H9 (cell line): ENCODE measurements around the gene ZNRF1. TPM values are rescaled to one million over a fixed set of nuclear protein-coding genes. Genes with fewer than 3 reads are reported as not detected.
"Not testable (repeated sequence)": the region's sequence is repeated elsewhere in the genome, so short reads cannot be mapped to it uniquely, and the experiment has no call there.

Experiments
- DNase-seq: peaks from one replicate; pipeline ENCODE4 v3.0.0-alpha.2; 2017
- H2AFZ ChIP-seq: one replicate; pipeline ENCODE4 v1.6.1; 2013; ENCODE audit warnings: mild to moderate bottlenecking, low read length, control low read depth, moderate library complexity
- H2AK5ac ChIP-seq: 2 replicates; pipeline ENCODE4 v1.6.1; 2013; ENCODE audit warnings: low read length, control low read depth, mixed read lengths; ENCODE audit not compliant: insufficient read length
- H2BK120ac ChIP-seq: one replicate; pipeline ENCODE4 v1.6.1; 2013; ENCODE audit warnings: low read depth, mild to moderate bottlenecking, low read length, control low read depth, inconsistent platforms; ENCODE audit not compliant: poor library complexity, severe bottlenecking
- H2BK12ac ChIP-seq: 2 replicates; pipeline ENCODE4 v1.6.1; 2013; ENCODE audit warnings: low read length, control low read depth, mixed read lengths, low read depth; ENCODE audit not compliant: insufficient read length
- H2BK15ac ChIP-seq: 2 replicates; pipeline ENCODE4 v1.6.1; 2013; ENCODE audit warnings: low read depth, low read length, control low read depth
- H2BK20ac ChIP-seq: one replicate; pipeline ENCODE4 v1.6.1; 2013; ENCODE audit warnings: low read depth, mild to moderate bottlenecking, low read length, control low read depth, inconsistent platforms; ENCODE audit not compliant: poor library complexity, severe bottlenecking
- H2BK5ac ChIP-seq: 2 replicates; pipeline ENCODE4 v1.6.1; 2013; ENCODE audit warnings: low read length, control low read depth, mixed read lengths; ENCODE audit not compliant: insufficient read length
- H3K14ac ChIP-seq: 2 replicates; pipeline ENCODE4 v1.6.1; 2013; ENCODE audit warnings: low read length, control low read depth; ENCODE audit not compliant: insufficient read depth
- H3K18ac ChIP-seq: 2 replicates; pipeline ENCODE4 v1.6.1; 2013; ENCODE audit warnings: low read depth, mild to moderate bottlenecking, mixed read lengths, low read length, control low read depth; ENCODE audit not compliant: insufficient read length
- H3K23ac ChIP-seq: 2 replicates; pipeline ENCODE4 v1.6.1; 2013; ENCODE audit warnings: low read length, control low read depth, mixed read lengths, low read depth; ENCODE audit not compliant: insufficient read length
- H3K23me2 ChIP-seq: 2 replicates; pipeline ENCODE4 v1.6.1; 2013; ENCODE audit warnings: low read depth, mild to moderate bottlenecking, mixed read lengths, low read length, control low read depth; ENCODE audit not compliant: insufficient read length, poor library complexity, severe bottlenecking
- H3K27ac ChIP-seq: 2 replicates; pipeline ENCODE4 v1.5.1; 2013; ENCODE audit warnings: low read length, control low read depth, mixed read lengths, low read depth; ENCODE audit not compliant: insufficient read length
- H3K27me3 ChIP-seq: 2 replicates; pipeline ENCODE4 v1.6.1; 2013; ENCODE audit warnings: low read length, control low read depth, inconsistent platforms; ENCODE audit not compliant: insufficient read depth
- H3K4ac ChIP-seq: 2 replicates; pipeline ENCODE4 v1.6.1; 2013; ENCODE audit warnings: low read depth, mild to moderate bottlenecking, control low read depth, inconsistent platforms, low read length, moderate library complexity
- H3K4me1 ChIP-seq: 2 replicates; pipeline ENCODE4 v1.6.1; 2013; ENCODE audit warnings: low read length, control low read depth, inconsistent platforms; ENCODE audit not compliant: insufficient read depth
- H3K4me2 ChIP-seq: 2 replicates; pipeline ENCODE4 v1.6.1; 2013; ENCODE audit warnings: low read length, control low read depth, mixed read lengths; ENCODE audit not compliant: insufficient read length, insufficient read depth
- H3K56ac ChIP-seq: 2 replicates; pipeline ENCODE4 v1.6.1; 2013; ENCODE audit warnings: low read depth, mild to moderate bottlenecking, mixed read lengths, low read length, control low read depth; ENCODE audit not compliant: insufficient read length
- H3K79me1 ChIP-seq: 2 replicates; pipeline ENCODE4 v1.6.1; 2013; ENCODE audit warnings: low read depth, mild to moderate bottlenecking, moderate library complexity, low read length, control low read depth, inconsistent platforms; ENCODE audit not compliant: insufficient read depth, poor library complexity, severe bottlenecking
- H3K79me2 ChIP-seq: 2 replicates; pipeline ENCODE4 v1.6.1; 2013; ENCODE audit warnings: low read length, control low read depth, inconsistent platforms; ENCODE audit not compliant: insufficient read depth
- H3K9ac ChIP-seq: 2 replicates; pipeline ENCODE4 v1.6.1; 2013; ENCODE audit warnings: low read length, control low read depth, mixed read lengths; ENCODE audit not compliant: insufficient read length; ENCODE audit errors: extremely low read depth
- H3K9me3 ChIP-seq: one replicate; pipeline ENCODE4 v1.6.1; 2013; ENCODE audit warnings: low read depth, low read length, inconsistent platforms; ENCODE audit not compliant: control insufficient read depth
- H3T11ph ChIP-seq: one replicate; pipeline ENCODE4 v1.6.1; 2013; ENCODE audit warnings: mild to moderate bottlenecking, low read length, control low read depth, inconsistent platforms
- H4K20me1 ChIP-seq: one replicate; pipeline ENCODE4 v1.6.1; 2013; ENCODE audit not compliant: control insufficient read depth, insufficient read length, insufficient read depth
- H4K5ac ChIP-seq: 2 replicates; pipeline ENCODE4 v1.6.1; 2013; ENCODE audit warnings: low read depth, mild to moderate bottlenecking, mixed read lengths, low read length, control low read depth; ENCODE audit not compliant: insufficient read length
- H4K8ac ChIP-seq: replicated peaks from 2 replicates; pipeline ENCODE4 v1.6.1; 2013; ENCODE audit warnings: low read length, control low read depth, mixed read lengths, low read depth; ENCODE audit not compliant: insufficient read length
- H4K91ac ChIP-seq: 2 replicates; pipeline ENCODE4 v1.6.1; 2013; ENCODE audit warnings: low read depth, mild to moderate bottlenecking, moderate library complexity, mixed read lengths, low read length, control low read depth; ENCODE audit not compliant: insufficient read length
- H3K27ac Mint-ChIP-seq, 3 experiments: 2 replicates in 2 of 3; 3 replicates in 1 of 3; pipeline ENCODE4 v1.8.0; 2020 to 2021; ENCODE audit warnings: mixed read lengths in 3 of 3, mild to moderate bottlenecking in 1 of 3, moderate library complexity in 1 of 3
- H3K27me3 Mint-ChIP-seq: 2 replicates; pipeline ENCODE4 v1.8.0; 2021; ENCODE audit warnings: low read depth, mild to moderate bottlenecking, moderate library complexity, mixed read lengths
- H3K36me3 Mint-ChIP-seq, 3 experiments: 2 replicates in 2 of 3; 3 replicates in 1 of 3; pipeline ENCODE4 v1.8.0; 2020 to 2021; ENCODE audit warnings: low read depth in 3 of 3, mixed read lengths in 3 of 3; ENCODE audit not compliant: insufficient read depth in 1 of 3
- H3K4me1 Mint-ChIP-seq, 2 experiments: 2 replicates each; pipeline ENCODE4 v1.8.0; 2020; ENCODE audit warnings: mixed read lengths in 2 of 2
- H3K4me3 Mint-ChIP-seq, 2 experiments: 2 replicates in 1 of 2; 3 replicates in 1 of 2; pipeline ENCODE4 v1.8.0; 2020 to 2021; ENCODE audit warnings: mild to moderate bottlenecking in 2 of 2, mixed read lengths in 2 of 2, moderate library complexity in 1 of 2
- H3K9me3 Mint-ChIP-seq, 2 experiments: 2 replicates in 1 of 2; 3 replicates in 1 of 2; pipeline ENCODE4 v1.8.0; 2020; ENCODE audit warnings: mild to moderate bottlenecking in 2 of 2, mixed read lengths in 2 of 2, moderate library complexity in 1 of 2
- WGBS: extraction: QIAGEN DNeasy Blood & Tissue Kit; methylation state at CpG from one replicate; pipeline ENCODE4 v1.1.7; 2013; ENCODE audit warnings: missing lambda C conversion rate, low lambda C conversion rate, mixed read lengths; ENCODE audit not compliant: insufficient read length; ENCODE audit errors: extremely low coverage; 5-methylcytosine and 5-hydroxymethylcytosine counted together
- total RNA-seq: library from RNA; stranded (reverse); gene quantifications from 2 replicates; pipeline ENCODE4 v1.2.1, GENCODE V29; 2021

Gene ZNRF1
- total RNA-seq, 1 experiment from 2014 or later = 49.6 TPM

GRCh38 chr16:75091619-75092018 is 92.8 kb downstream of the ZNRF1 start:
- H4K20me1 ChIP-seq, H3K23me2 ChIP-seq, H3K9me3 Mint-ChIP-seq, H2BK12ac ChIP-seq, H3K23ac ChIP-seq, H3K14ac ChIP-seq, H2AK5ac ChIP-seq, H3K4me1 ChIP-seq, H3K56ac ChIP-seq, H3K27me3 Mint-ChIP-seq, H3K79me2 ChIP-seq, H3K4ac ChIP-seq, H2BK120ac ChIP-seq, H2AFZ ChIP-seq, H3K27me3 ChIP-seq, H3K27ac Mint-ChIP-seq, H2BK20ac ChIP-seq, H2BK5ac ChIP-seq, H3K4me2 ChIP-seq, H3K27ac ChIP-seq, H4K91ac ChIP-seq, H3K18ac ChIP-seq, H3K9ac ChIP-seq, H3K9me3 ChIP-seq, H2BK15ac ChIP-seq, DNase-seq, H4K5ac ChIP-seq, H4K8ac ChIP-seq, H3K4me3 Mint-ChIP-seq, H3K79me1 ChIP-seq, H3T11ph ChIP-seq: not testable (repeated sequence)
- Mint-ChIP-seq H3K4me1 (peaks cover 44 to 64% of the 10 kb centered on the region in 2 experiments), H3K36me3 (peaks cover 2 to 17% (median 7%) of the 10 kb centered on the region in 3 experiments; a peak in 5 of 7 replicates)
- no CpG with 5 or more reads among the region's 3 CpGs for WGBS
